HG03354 (cell line): ENCODE data around the gene RBKS.

Experiments
- ATAC-seq: cut with Tn5 transposase; IDR thresholded peaks from one replicate; pipeline ENCODE4 v1.9.1; 2021; ENCODE audit warnings: mild to moderate bottlenecking; ENCODE audit not compliant: unreplicated experiment, poor library complexity, severe bottlenecking

The RBKS gene

GRCh38 chr2:27890146-27890923, at the start of gene RBKS, which contains the start of gene BABAM2:
TSS of gene RBKS (minus strand) at chr2:27890387. CDS start at chr2:27890345, 42 bp downstream.
TSS of gene BABAM2 (plus strand) at chr2:27890729. CDS start at chr2:27894557, 3,828 bp downstream.
- peak; percentile 79 for ATAC-seq

- ATAC-seq, result no peak
These were observed 44.8 kb upstream of the RBKS start for GRCh38 chr2:27935026-27935425.

GRCh38 chr2:27932396-27932795, 42.2 kb upstream of the RBKS start:
- no peak for ATAC-seq

GRCh38 chr2:27931361-27931950, 41.3 kb upstream of the RBKS start:
- no peak for ATAC-seq

GRCh38 chr2:27929916-27930486, 39.8 kb upstream of the RBKS start:
- no peak for ATAC-seq

GRCh38 chr2:27925766-27926472, 35.7 kb upstream of the RBKS start:
- ATAC-seq, result no peak

GRCh38 chr2:27922842-27923241, 32.7 kb upstream of the RBKS start:
- ATAC-seq, result no peak

GRCh38 chr2:27921880-27922547, 31.8 kb upstream of the RBKS start:
- no peak for ATAC-seq

GRCh38 chr2:27921424-27921823, 31.2 kb upstream of the RBKS start:
- ATAC-seq, result no peak

GRCh38 chr2:27920148-27920885, 30.1 kb upstream of the RBKS start:
- no peak for ATAC-seq

- no peak for ATAC-seq
These were observed 26.3 kb upstream of the RBKS start for GRCh38 chr2:27916293-27916995.

- ATAC-seq, result no peak
These were observed 25.7 kb upstream of the RBKS start for GRCh38 chr2:27915874-27916273.

GRCh38 chr2:27915191-27915590, 25.0 kb upstream of the RBKS start:
- no peak for ATAC-seq

- ATAC-seq, result no peak
These were observed 24.6 kb upstream of the RBKS start for GRCh38 chr2:27914805-27915175.

GRCh38 chr2:27914041-27914804, 24.0 kb upstream of the RBKS start:
- ATAC-seq, result no peak

GRCh38 chr2:27912512-27912911, 22.3 kb upstream of the RBKS start:
- no peak for ATAC-seq

GRCh38 chr2:27911458-27912210, 21.4 kb upstream of the RBKS start:
- ATAC-seq, result peak; percentile 52
